ENCODE results near the gene EXOC4. TPM values are rescaled to one million over a fixed set of nuclear protein-coding genes. Genes with fewer than 3 reads are reported as not detected.

The EXOC4 gene
- total RNA-seq, 3 donors from 2014 or later = 63.9 to 90.2 (median 89.5) TPM

DNA sequence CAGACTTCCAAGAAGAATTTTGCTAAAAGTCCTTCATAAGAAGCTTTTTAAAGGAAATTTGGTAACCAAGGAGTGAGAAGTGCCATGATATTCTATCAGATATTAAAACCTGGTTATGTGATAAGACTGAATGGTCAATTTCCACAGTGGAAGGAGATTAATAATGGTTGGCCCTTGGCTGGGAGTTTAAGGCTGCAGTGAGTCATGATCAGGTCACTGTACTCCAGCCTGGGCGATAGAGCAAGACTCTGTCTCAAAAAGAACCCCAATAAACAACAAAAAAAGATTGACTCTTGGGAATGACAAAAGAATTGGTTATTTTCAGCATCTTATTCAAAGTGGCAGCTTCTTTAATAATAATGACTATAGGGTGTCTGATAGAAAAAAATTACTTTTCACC lies 37.2 kb downstream of the EXOC4 start:
- Histone ChIP-seq H3K4me1 (ENCODE audit: low read depth) (no peaks in the 10 kb centered on the region), H3K4me3 (no peak overlapping the region), H3K9me3 (no peaks in the 10 kb centered on the region), H3K36me3 (ENCODE audit: low read depth) (no peaks in the 10 kb centered on the region)
- no peak for DNase-seq
- TF ChIP-seq, protein P1, sequence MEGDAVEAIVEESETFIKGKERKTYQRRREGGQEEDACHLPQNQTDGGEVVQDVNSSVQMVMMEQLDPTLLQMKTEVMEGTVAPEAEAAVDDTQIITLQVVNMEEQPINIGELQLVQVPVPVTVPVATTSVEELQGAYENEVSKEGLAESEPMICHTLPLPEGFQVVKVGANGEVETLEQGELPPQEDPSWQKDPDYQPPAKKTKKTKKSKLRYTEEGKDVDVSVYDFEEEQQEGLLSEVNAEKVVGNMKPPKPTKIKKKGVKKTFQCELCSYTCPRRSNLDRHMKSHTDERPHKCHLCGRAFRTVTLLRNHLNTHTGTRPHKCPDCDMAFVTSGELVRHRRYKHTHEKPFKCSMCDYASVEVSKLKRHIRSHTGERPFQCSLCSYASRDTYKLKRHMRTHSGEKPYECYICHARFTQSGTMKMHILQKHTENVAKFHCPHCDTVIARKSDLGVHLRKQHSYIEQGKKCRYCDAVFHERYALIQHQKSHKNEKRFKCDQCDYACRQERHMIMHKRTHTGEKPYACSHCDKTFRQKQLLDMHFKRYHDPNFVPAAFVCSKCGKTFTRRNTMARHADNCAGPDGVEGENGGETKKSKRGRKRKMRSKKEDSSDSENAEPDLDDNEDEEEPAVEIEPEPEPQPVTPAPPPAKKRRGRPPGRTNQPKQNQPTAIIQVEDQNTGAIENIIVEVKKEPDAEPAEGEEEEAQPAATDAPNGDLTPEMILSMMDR (IDR thresholded peaks at IDR 0.05) = no peak
- intact Hi-C loops (cut with DNase I, micrococcal nuclease) = no loop called here
- no peak for ATAC-seq

DNA sequence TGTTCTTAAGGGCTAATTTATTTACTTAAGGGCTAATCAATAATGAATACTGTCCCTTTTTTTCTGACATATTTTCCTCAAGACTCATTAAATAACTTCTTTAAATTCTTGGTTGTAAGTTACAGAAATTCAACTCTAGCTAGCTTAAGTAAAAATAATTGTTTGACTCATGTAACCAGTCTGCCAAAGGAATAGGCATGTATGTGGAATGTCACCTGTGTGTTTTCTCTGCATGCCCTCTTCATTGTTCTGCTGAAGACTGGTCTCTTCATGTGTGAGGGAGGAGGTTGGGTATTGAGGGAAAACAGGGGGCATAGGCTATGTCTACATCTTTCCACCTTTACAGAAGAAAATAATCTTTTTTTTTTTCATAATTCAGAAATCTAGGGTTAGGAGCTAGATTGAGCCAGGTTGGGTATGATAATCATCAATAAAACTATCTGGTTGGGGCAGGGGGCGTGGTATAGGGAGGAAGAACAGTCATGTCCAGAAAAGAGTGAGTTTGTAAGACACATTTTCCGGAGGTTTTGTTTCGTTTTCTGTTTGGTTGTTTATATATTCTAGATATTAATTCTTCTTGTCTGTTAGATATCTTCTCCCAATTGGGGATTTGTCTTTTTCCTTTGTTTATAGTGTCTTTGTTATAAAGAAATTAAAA lies 37.9 kb downstream of the EXOC4 start:
- Histone ChIP-seq H3K4me1 (ENCODE audit: low read depth) (no peaks in the 10 kb centered on the region), H3K36me3 (ENCODE audit: low read depth) (no peaks in the 10 kb centered on the region), H3K4me3 (no peak overlapping the region), H3K9me3 (no peaks in the 10 kb centered on the region)
- intact Hi-C loops (cut with DNase I, micrococcal nuclease) = no loop called here
- DNase-seq = no peak
- TF ChIP-seq, protein P1 (IDR thresholded peaks at IDR 0.05) = no peak
- ATAC-seq = no peak

DNA sequence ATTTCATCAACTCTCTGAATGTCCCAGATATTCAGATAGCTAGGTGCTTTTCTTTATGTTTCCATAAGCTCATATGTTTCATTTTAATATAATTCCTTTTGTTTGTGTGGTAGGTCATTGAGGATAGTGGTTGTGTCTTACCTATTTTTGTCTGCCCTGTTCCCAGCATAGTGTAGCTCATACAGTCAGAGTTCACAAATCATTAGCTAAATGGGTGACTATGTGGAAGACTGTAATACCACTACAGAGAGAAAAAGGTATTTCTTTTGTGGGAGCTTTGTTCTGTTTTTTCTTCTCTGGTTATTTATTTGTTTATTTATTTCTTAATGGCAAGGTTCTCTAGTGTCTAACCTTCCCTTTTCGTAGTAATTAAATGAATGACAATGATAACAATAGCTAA lies 39.8 kb downstream of the EXOC4 start:
- Histone ChIP-seq H3K4me3 (no peak overlapping the region), H3K4me1 (ENCODE audit: low read depth) (no peaks in the 10 kb centered on the region), H3K36me3 (ENCODE audit: low read depth) (no peaks in the 10 kb centered on the region), H3K9me3 (no peaks in the 10 kb centered on the region)
- no peak for ATAC-seq
- no peak for DNase-seq
- intact Hi-C loops (cut with DNase I, micrococcal nuclease) = no loop called here
- TF ChIP-seq, protein P1 (IDR thresholded peaks at IDR 0.05) = no peak

DNA sequence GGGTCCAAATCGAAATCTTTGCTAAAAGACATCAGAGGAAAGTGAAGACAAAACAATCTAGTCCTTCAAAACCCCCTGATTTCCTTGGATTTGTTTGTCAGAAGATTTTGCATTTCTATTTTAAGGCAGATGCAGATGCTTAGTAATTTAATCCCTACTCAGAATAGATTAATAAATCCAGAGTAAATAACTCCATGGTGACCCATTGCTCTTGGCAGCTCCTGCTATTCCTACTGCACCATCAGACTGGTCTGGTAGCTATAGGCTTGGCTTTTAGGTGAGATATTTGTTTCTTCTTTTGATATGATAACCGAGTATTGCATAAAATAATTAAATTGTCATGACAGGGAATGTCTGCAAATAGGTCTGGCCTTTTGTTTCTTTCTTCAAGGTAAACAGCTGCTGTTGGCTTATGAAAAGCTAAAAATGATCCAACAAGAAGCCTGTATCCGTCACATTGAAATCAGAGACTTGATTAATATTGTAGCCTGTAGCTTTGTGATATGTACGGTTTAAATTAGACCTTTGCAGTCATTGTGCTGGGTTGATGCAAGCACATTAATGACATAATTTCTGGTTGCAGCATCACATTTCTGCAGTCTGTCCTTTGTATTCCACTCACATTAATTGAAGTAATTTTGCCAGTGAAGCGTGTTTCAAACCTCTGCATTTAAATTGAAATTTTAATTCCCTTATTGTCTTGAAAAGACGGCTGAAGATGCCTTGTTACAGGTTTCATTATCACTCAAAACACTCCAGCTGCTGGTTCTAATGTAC lies 40.7 kb downstream of the EXOC4 start:
- TF ChIP-seq, protein P1 (IDR thresholded peaks at IDR 0.05) = no peak
- ATAC-seq = no peak
- intact Hi-C loops (cut with DNase I, micrococcal nuclease) = no loop called here
- Histone ChIP-seq H3K9me3 (no peaks in the 10 kb centered on the region), H3K36me3 (ENCODE audit: low read depth) (no peaks in the 10 kb centered on the region), H3K4me1 (ENCODE audit: low read depth) (no peaks in the 10 kb centered on the region), H3K4me3 (no peak overlapping the region)
- DNase-seq = no peak

DNA sequence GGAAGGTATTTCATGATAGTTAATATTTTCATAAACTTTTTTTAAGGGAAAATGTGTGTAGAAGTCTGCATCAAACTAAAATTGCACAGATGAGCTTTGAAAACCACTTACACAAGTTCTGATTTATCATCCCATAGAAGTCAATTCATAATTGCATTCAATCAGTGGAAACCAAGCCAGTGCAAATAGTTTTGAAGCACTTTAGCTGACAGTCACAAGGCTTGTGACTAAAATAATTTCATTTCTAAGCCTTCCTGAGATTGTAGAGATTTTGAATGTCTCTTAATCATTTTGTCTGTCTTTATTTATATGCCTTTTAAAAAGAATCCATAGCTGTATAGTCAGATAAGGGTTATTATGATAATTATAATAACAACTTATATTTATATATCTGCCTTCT lies 41.4 kb downstream of the EXOC4 start:
- TF ChIP-seq, protein P1 (IDR thresholded peaks at IDR 0.05) = no peak
- Histone ChIP-seq H3K4me1 (ENCODE audit: low read depth) (no peaks in the 10 kb centered on the region), H3K36me3 (ENCODE audit: low read depth) (no peaks in the 10 kb centered on the region), H3K4me3 (no peak overlapping the region), H3K9me3 (no peaks in the 10 kb centered on the region)
- DNase-seq = no peak
- intact Hi-C loops (cut with DNase I, micrococcal nuclease) = no loop called here
- no peak for ATAC-seq

Data from mucosa of descending colon (tissue), 3 donors.